Liver (tissue), 9 donors: ENCODE data around the gene LBP. TPM values are rescaled to one million over a fixed set of nuclear protein-coding genes. Genes with fewer than 3 reads are reported as not detected.

Source experiments
- DNase-seq: peaks from one replicate; pipeline ENCODE4 v3.0.0-alpha.2; 2017; ENCODE audit warnings: low spot score
- H3K27ac ChIP-seq, 2 donors: one replicate each; pipeline ENCODE4 v1.7.0; 2013; ENCODE audit warnings: inconsistent platforms in 2 of 2, low read length in 2 of 2, control low read depth in 1 of 2, low read depth in 1 of 2, mild to moderate bottlenecking in 1 of 2
- H3K27me3 ChIP-seq, 4 donors: one replicate each; pipeline versions ENCODE4 v1.6.1 to v1.7.0; 2013; ENCODE audit warnings: low read length in 3 of 4, inconsistent platforms in 1 of 4, mild to moderate bottlenecking in 1 of 4, moderate library complexity in 1 of 4; ENCODE audit not compliant: control insufficient read depth in 4 of 4, insufficient read depth in 4 of 4
- H3K36me3 ChIP-seq, 4 donors: one replicate each; pipeline versions ENCODE4 v1.6.1 to v1.7.0; 2013; ENCODE audit warnings: low read length in 3 of 4, mild to moderate bottlenecking in 3 of 4, low read depth in 1 of 4, moderate library complexity in 1 of 4; ENCODE audit not compliant: control insufficient read depth in 4 of 4, insufficient read depth in 3 of 4
- H3K4me1 ChIP-seq, 4 donors: one replicate each; pipeline versions ENCODE4 v1.6.1 to v1.7.0; 2013; ENCODE audit warnings: low read length in 3 of 4, mild to moderate bottlenecking in 3 of 4, moderate library complexity in 1 of 4; ENCODE audit not compliant: control insufficient read depth in 4 of 4, insufficient read depth in 4 of 4
- H3K4me3 ChIP-seq, 3 donors: one replicate each; pipeline versions ENCODE4 v1.6.1 to v1.7.0; 2013; ENCODE audit warnings: low read length in 3 of 3, control low read depth in 1 of 3, low read depth in 1 of 3, mild to moderate bottlenecking in 1 of 3
- H3K9ac ChIP-seq, 2 donors: one replicate each; pipeline ENCODE4 v1.7.0; 2013; ENCODE audit warnings: low read length in 2 of 2, mild to moderate bottlenecking in 2 of 2, moderate library complexity in 2 of 2, control low read depth in 1 of 2, low read depth in 1 of 2
- H3K9me3 ChIP-seq, 4 donors: one replicate each; pipeline versions ENCODE4 v1.6.1 to v1.7.0; 2013; ENCODE audit warnings: low read length in 3 of 4; ENCODE audit not compliant: control insufficient read depth in 4 of 4
- ATF3 ChIP-seq: IDR thresholded peaks from 2 replicates; pipeline ENCODE4 v1.6.1; 2016; ENCODE audit warnings: antibody characterized with exemption
- EGR1 ChIP-seq, 2 donors: IDR thresholded peaks; 2 replicates each; pipeline ENCODE4 v1.6.1; 2016 to 2018; ENCODE audit warnings: antibody characterized with exemption in 2 of 2, low read depth in 2 of 2
- FOXA1 ChIP-seq: IDR thresholded peaks from 2 replicates; pipeline ENCODE4 v1.6.1; 2016; ENCODE audit warnings: antibody characterized with exemption
- FOXA2 ChIP-seq: IDR thresholded peaks from 2 replicates; pipeline ENCODE4 v1.6.1; 2016; ENCODE audit warnings: antibody characterized with exemption
- GABPA ChIP-seq, 2 donors: IDR thresholded peaks in 1 of 2; conservative IDR thresholded peaks in 1 of 2; 2 replicates each; pipeline ENCODE4 v1.6.1; 2016; ENCODE audit warnings: antibody characterized with exemption in 2 of 2, mild to moderate bottlenecking in 1 of 2, moderate library complexity in 1 of 2
- HNF4A ChIP-seq, 2 donors: conservative IDR thresholded peaks; 2 replicates each; pipeline ENCODE4 v1.6.1; 2016; ENCODE audit warnings: antibody characterized with exemption in 2 of 2, mild to moderate bottlenecking in 2 of 2
- HNF4G ChIP-seq: IDR thresholded peaks from 2 replicates; pipeline ENCODE4 v1.6.1; 2016; ENCODE audit warnings: antibody characterized with exemption
- JUND ChIP-seq, 2 donors: IDR thresholded peaks; 2 replicates each; pipeline ENCODE4 v1.6.1; 2016; ENCODE audit warnings: antibody characterized with exemption in 2 of 2
- MAX ChIP-seq: IDR thresholded peaks from 2 replicates; pipeline ENCODE4 v1.6.1; 2016; ENCODE audit warnings: antibody characterized with exemption
- NR2F2 ChIP-seq: IDR thresholded peaks from 2 replicates; pipeline ENCODE4 v1.6.1; 2016; ENCODE audit warnings: antibody characterized with exemption
- RAD21 ChIP-seq, 2 donors: IDR thresholded peaks; 2 replicates each; pipeline ENCODE4 v1.6.1; 2016; ENCODE audit warnings: antibody characterized with exemption in 2 of 2, mild to moderate bottlenecking in 2 of 2
- REST ChIP-seq: IDR thresholded peaks from 2 replicates; pipeline ENCODE4 v1.6.1; 2016; ENCODE audit warnings: antibody characterized with exemption, mild to moderate bottlenecking
- RXRA ChIP-seq, 2 donors: IDR thresholded peaks; 2 replicates each; pipeline ENCODE4 v1.6.1; 2017 to 2018; ENCODE audit warnings: antibody characterized with exemption in 2 of 2, mild to moderate bottlenecking in 1 of 2
- SP1 ChIP-seq: IDR thresholded peaks from 2 replicates; pipeline ENCODE4 v1.6.1; 2018; ENCODE audit warnings: antibody characterized with exemption, mild to moderate bottlenecking
- TAF1 ChIP-seq: conservative IDR thresholded peaks from 2 replicates; pipeline ENCODE4 v1.6.1; 2016; ENCODE audit warnings: antibody characterized with exemption, mild to moderate bottlenecking
- YY1 ChIP-seq: IDR thresholded peaks from 2 replicates; pipeline ENCODE4 v1.6.1; 2016; ENCODE audit warnings: antibody characterized with exemption, mild to moderate bottlenecking
- WGBS: extraction: QIAGEN DNeasy Blood & Tissue Kit; methylation state at CpG from one replicate; pipeline ENCODE4 v1.1.7; 2013; 5-methylcytosine and 5-hydroxymethylcytosine counted together
- polyA plus RNA-seq, 2 donors: library from polyadenylated mRNA; stranded (reverse) in 1 of 2; unstranded in 1 of 2; fragments of 200-250 nt in 1 of 2; fragments of >200 nt in 1 of 2; fragmentation: Nextera tagmentation in 1 of 2; extraction: Ambion mirVana in 1 of 2; gene quantifications; one replicate each; pipeline versions ENCODE4 v1.2.1 to v1.2.3, GENCODE V29; 2013 to 2015
- total RNA-seq, 2 donors: library from RNA; depleted of rRNA; stranded (reverse); fragments of >200 nt; gene quantifications; one replicate each; pipeline ENCODE4 v1.2.3, GENCODE V29; 2014
- TF ChIP-seq, protein P1 (sequence below): fragments of 150-350 bp; IDR thresholded peaks from 2 replicates; pipeline ENCODE4 v1.5.1; 2017; ENCODE audit warnings: improper control_type of control experiment, low read depth, low read length; ENCODE audit not compliant: missing input control
- TF ChIP-seq, protein P2 (sequence below): IDR thresholded peaks from 2 replicates; pipeline ENCODE4 v1.6.1; 2016; ENCODE audit warnings: antibody characterized with exemption
- donor health status: healthy.
- donor health status: healthy.
- donor health status: healthy.
- donor health status: healthy.
- donor health status: healthy.

LBP gene
- total and polyA plus RNA-seq, 4 donors = 561 to 1,485 (median 1,083) TPM

GRCh38 chr20:38306379-38306778, 39.9 kb upstream of the LBP start:
- no peak overlapping the region for H3K27ac ChIP-seq
- no peak for TF ChIP-seq FOXA2
- no peak for TF ChIP-seq EGR1 (IDR thresholded peaks at IDR 0.05; ENCODE audit: low read depth in 2 of 2)
- TF ChIP-seq MAX = no peak
- no peak for TF ChIP-seq RXRA (IDR thresholded peaks at IDR 0.05)
- no peak for TF ChIP-seq GABPA (IDR thresholded peaks at IDR 0.05 in 1 of 2, conservative IDR thresholded peaks at IDR 0.05 in 1 of 2)
- no peak for TF ChIP-seq TAF1
- TF ChIP-seq, protein P1, sequence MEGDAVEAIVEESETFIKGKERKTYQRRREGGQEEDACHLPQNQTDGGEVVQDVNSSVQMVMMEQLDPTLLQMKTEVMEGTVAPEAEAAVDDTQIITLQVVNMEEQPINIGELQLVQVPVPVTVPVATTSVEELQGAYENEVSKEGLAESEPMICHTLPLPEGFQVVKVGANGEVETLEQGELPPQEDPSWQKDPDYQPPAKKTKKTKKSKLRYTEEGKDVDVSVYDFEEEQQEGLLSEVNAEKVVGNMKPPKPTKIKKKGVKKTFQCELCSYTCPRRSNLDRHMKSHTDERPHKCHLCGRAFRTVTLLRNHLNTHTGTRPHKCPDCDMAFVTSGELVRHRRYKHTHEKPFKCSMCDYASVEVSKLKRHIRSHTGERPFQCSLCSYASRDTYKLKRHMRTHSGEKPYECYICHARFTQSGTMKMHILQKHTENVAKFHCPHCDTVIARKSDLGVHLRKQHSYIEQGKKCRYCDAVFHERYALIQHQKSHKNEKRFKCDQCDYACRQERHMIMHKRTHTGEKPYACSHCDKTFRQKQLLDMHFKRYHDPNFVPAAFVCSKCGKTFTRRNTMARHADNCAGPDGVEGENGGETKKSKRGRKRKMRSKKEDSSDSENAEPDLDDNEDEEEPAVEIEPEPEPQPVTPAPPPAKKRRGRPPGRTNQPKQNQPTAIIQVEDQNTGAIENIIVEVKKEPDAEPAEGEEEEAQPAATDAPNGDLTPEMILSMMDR = no peak
- TF ChIP-seq HNF4G = no peak
- no peak for TF ChIP-seq YY1
- no peak for TF ChIP-seq SP1
- no peak for TF ChIP-seq RAD21 (IDR thresholded peaks at IDR 0.05)
- TF ChIP-seq, protein P2, sequence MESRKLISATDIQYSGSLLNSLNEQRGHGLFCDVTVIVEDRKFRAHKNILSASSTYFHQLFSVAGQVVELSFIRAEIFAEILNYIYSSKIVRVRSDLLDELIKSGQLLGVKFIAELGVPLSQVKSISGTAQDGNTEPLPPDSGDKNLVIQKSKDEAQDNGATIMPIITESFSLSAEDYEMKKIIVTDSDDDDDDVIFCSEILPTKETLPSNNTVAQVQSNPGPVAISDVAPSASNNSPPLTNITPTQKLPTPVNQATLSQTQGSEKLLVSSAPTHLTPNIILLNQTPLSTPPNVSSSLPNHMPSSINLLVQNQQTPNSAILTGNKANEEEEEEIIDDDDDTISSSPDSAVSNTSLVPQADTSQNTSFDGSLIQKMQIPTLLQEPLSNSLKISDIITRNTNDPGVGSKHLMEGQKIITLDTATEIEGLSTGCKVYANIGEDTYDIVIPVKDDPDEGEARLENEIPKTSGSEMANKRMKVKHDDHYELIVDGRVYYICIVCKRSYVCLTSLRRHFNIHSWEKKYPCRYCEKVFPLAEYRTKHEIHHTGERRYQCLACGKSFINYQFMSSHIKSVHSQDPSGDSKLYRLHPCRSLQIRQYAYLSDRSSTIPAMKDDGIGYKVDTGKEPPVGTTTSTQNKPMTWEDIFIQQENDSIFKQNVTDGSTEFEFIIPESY = no peak
- no peak for TF ChIP-seq HNF4A (conservative IDR thresholded peaks at IDR 0.05)
- TF ChIP-seq JUND (IDR thresholded peaks at IDR 0.05) = no peak
- TF ChIP-seq REST = no peak
- TF ChIP-seq FOXA1 = no peak
- TF ChIP-seq NR2F2 = no peak
- TF ChIP-seq ATF3 = no peak
- no peak overlapping the region for H3K4me3 ChIP-seq
- H3K27me3 ChIP-seq = no peaks in the 10 kb centered on the region
- WGBS = 89% methylated on average over 6 of the region's 6 CpGs
- no peaks in the 10 kb centered on the region for H3K4me1 ChIP-seq
- H3K9me3 ChIP-seq = no peaks in the 10 kb centered on the region
- H3K36me3 ChIP-seq = no peaks in the 10 kb centered on the region
- H3K9ac ChIP-seq = no peak overlapping the region
- DNase-seq = no peak
